Brain microvascular endothelial cell (primary cell): ENCODE measurements around the gene CYP26A1.

Source experiments
- DNase-seq: peaks from one replicate; pipeline ENCODE4 v3.0.0-alpha.2; 2020
- H3K27ac ChIP-seq: fragments of 250-450 bp; sonication (Bioruptor Pico); 2 replicates; pipeline ENCODE4 v1.5.1; 2020; ENCODE audit warnings: mild to moderate bottlenecking, moderate library complexity
- H3K27me3 ChIP-seq: fragments of 250-450 bp; sonication (Bioruptor Pico); replicated peaks from 2 replicates; pipeline ENCODE4 v1.5.1; 2020; ENCODE audit warnings: mild to moderate bottlenecking
- H3K36me3 ChIP-seq: fragments of 250-450 bp; sonication (Bioruptor Pico); replicated peaks from 2 replicates; pipeline ENCODE4 v1.5.1; 2020; ENCODE audit warnings: mild to moderate bottlenecking
- H3K4me3 ChIP-seq: 2 replicates; pipeline ENCODE4 v1.5.1; 2011; ENCODE audit warnings: low read depth, mild to moderate bottlenecking, control low read depth, low read length, moderate library complexity
- in situ Hi-C: cut with HindIII; loops from 2 replicates; pipeline ENCODE4 v1.10.0; 2017; ENCODE audit warnings: low sequenced_read_pairs, low pct_ligation_motif_present
- TF ChIP-seq, protein P1 (sequence below): IDR thresholded peaks from 2 replicates; pipeline ENCODE4 v1.5.1; 2011; ENCODE audit warnings: low read depth, mild to moderate bottlenecking, moderate library complexity, low read length, control low read depth, inconsistent platforms; ENCODE audit errors: missing control alignments

CYP26A1 gene

DNA sequence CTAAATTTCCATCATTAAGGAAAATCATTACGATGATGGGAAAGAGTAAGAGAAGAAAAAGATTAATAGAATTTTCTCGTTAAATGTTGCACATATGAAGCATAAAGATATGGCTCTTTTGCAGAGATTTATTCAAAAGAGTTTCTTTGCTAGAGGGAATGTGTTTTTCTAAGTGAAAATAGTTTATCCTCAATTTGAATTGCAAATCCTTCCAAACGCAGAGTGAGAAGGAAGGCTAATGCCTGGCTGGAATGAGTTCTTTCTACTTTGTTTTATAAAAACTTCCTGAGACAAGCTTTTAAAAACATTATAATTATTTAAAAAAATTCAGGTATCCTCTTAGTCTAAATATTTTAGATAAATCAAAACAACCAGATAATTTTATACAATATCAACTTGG lies 14.2 kb downstream of the CYP26A1 start:
- no peak for DNase-seq
- H3K36me3 ChIP-seq = no peaks in the 10 kb centered on the region
- in situ Hi-C loops = no loop called here
- H3K27me3 ChIP-seq = no peaks in the 10 kb centered on the region
- no peak overlapping the region for H3K27ac ChIP-seq
- TF ChIP-seq, protein P1, sequence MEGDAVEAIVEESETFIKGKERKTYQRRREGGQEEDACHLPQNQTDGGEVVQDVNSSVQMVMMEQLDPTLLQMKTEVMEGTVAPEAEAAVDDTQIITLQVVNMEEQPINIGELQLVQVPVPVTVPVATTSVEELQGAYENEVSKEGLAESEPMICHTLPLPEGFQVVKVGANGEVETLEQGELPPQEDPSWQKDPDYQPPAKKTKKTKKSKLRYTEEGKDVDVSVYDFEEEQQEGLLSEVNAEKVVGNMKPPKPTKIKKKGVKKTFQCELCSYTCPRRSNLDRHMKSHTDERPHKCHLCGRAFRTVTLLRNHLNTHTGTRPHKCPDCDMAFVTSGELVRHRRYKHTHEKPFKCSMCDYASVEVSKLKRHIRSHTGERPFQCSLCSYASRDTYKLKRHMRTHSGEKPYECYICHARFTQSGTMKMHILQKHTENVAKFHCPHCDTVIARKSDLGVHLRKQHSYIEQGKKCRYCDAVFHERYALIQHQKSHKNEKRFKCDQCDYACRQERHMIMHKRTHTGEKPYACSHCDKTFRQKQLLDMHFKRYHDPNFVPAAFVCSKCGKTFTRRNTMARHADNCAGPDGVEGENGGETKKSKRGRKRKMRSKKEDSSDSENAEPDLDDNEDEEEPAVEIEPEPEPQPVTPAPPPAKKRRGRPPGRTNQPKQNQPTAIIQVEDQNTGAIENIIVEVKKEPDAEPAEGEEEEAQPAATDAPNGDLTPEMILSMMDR = no peak
- H3K4me3 ChIP-seq = no peak overlapping the region

DNA sequence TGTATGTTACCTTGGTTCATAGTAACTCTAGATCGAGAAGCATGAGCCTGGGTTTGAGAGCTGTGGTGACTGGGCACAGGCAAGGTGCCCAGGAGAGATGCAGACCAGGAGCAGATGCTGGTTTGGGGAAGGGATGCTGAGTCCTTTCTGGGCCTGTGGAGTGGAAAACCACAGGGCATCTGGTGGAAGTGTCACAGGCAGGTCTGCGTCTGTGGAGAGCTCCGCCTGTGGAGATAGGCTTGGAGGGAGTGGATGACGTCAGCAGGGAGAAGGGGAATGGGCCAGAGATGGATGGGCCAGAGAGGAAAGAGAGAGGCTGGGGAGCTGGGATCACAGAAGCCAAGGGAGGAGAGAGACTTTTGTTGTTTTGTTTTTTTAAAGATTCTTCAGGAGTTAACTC lies 14.8 kb downstream of the CYP26A1 start:
- TF ChIP-seq, protein P1 = no peak
- Histone ChIP-seq H3K27ac (no peak overlapping the region), H3K27me3 (no peaks in the 10 kb centered on the region), H3K4me3 (no peak overlapping the region), H3K36me3 (no peaks in the 10 kb centered on the region)
- in situ Hi-C loops = no loop called here
- DNase-seq = no peak

DNA sequence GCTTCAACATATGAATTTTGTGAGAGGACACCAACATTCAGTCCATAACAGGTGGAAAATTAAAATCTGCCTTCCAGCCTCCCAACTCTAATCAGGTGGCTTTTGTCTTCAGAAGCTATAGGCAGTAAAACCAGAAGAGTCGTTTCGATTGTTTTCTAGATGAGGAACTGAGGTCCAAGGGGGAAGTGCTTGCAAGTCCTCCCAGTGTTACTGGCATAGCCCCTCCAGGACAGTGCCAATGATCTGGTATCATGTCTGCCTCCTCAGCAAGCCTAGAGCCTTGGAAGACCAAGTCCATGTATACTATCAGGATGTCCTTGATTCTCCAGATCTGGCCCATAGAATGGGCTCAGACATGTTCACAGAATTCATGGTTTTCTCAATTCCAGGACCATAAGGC lies 16.9 kb downstream of the CYP26A1 start:
- Histone ChIP-seq H3K27ac (no peak overlapping the region), H3K4me3 (no peak overlapping the region), H3K27me3 (no peaks in the 10 kb centered on the region), H3K36me3 (no peaks in the 10 kb centered on the region)
- TF ChIP-seq, protein P1 = no peak
- DNase-seq = no peak
- in situ Hi-C loops = no loop called here

DNA sequence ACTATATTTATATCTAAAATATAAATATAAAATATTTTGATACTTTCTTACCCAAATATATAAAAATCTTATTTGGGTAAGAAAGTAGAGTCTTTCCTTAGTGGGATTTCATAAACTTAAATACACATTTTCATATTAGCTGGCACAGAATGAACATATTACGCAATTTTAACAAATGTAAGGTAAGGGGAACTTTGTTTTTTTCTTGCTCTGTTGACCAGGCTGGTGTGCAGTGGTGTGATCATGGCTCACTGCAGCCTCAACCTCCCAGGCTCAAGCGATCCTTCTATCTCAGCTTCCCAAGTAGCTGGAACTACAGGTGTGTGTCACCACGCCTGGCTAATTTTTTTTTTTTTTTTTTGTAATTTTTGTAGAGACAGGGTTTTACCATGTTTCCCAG lies 18.3 kb downstream of the CYP26A1 start:
- no peak overlapping the region for H3K27ac ChIP-seq
- TF ChIP-seq, protein P1 = no peak
- no peak for DNase-seq
- in situ Hi-C loops = no loop called here
- H3K4me3 ChIP-seq = no peak overlapping the region
- no peaks in the 10 kb centered on the region for H3K27me3 ChIP-seq
- no peaks in the 10 kb centered on the region for H3K36me3 ChIP-seq

DNA sequence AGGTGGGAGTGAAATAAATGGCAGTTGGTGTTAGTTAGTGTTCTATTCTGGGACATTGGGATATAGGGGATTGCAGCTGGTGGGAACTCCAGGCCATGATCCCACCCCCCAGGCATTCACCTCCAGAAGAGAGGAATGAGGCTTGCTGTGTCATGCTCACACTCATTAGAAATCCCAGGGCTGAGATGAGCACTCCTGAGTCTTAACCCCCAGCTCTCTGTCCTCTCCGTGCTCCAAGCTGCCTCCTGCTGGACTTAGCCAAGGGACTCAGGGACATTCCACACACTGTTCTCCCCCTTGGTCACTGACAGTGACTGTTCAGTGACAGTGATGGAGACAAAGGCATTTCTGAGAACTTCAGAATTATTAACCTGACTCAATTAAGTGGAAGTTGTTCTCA lies 21.5 kb downstream of the CYP26A1 start:
- H3K27ac ChIP-seq = no peak overlapping the region
- H3K27me3 ChIP-seq = no peaks in the 10 kb centered on the region
- TF ChIP-seq, protein P1 = peak; percentile 3
- in situ Hi-C loops = no loop called here
- no peaks in the 10 kb centered on the region for H3K36me3 ChIP-seq
- H3K4me3 ChIP-seq = no peak overlapping the region
- no peak for DNase-seq

DNA sequence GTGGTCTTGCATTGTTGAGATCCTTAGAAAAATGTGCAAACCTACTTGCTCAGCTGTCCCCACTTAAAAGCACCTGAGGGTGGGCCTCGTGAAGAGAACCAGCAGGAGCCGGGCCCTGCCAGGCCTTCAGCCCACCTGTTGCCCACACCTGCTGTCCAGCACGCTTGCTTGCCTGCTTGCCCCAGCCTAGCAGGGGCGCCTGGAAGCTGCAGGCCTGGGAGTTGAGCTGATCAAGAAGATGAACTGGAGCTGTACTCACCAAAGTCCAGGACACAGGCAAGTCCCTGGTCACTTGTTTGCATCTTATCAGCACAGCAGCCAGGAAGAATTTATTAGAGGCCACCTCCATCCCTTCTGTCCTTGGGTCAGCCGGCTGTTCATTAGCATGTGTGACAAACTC lies 23.2 kb downstream of the CYP26A1 start:
- Histone ChIP-seq H3K27me3 (no peaks in the 10 kb centered on the region), H3K36me3 (no peaks in the 10 kb centered on the region), H3K27ac (no peak overlapping the region), H3K4me3 (no peak overlapping the region)
- TF ChIP-seq, protein P1 = no peak
- DNase-seq = no peak
- in situ Hi-C loops = no loop called here
